OCI-M1 (cell line): Measurements from ENCODE around the gene FUCA1.
"Not testable (repeated sequence)": the region's sequence is repeated elsewhere in the genome, so short reads cannot be mapped to it uniquely, and the experiment has no call there.

ENCODE experiments used
- DNase-seq: peaks from one replicate; lab custom pipeline; 2025; lab: John Stamatoyannopoulos, UW

The FUCA1 gene

GRCh38 chr1:23867895-23868556 lies at the start of gene FUCA1:
Gene FUCA1, minus strand, starts transcription at chr1:23868290. Its CDS starts 4 bp downstream, at chr1:23868286.
- peak; percentile 96 for DNase-seq

GRCh38 chr1:23916209-23917131 lies 48.4 kb upstream of the FUCA1 start:
- DNase-seq = peak; percentile 89

DNA sequence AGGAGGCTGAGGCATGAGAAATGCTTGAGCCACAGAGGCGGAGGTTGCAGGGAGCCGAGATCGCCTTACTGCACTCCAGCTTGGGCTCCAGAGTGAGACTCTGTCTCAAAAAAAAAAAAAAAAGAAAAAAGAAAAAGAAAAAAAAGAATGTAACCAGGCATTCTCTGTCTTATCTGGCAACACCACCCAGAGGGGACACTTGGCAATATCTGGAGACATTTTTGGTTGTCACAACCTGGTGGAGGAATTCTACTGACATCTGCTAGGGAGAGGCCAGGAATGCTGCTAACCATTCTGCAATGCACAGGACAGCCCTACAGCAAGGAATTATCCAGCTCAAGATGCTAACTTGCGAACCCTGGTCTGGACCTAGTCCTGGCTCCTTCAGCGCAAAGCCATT lies 47.4 kb upstream of the FUCA1 start:
- DNase-seq = peak; percentile 58

GRCh38 chr1:23914921-23915320 lies 46.8 kb upstream of the FUCA1 start:
- no peak for DNase-seq

- peak; percentile 73 for DNase-seq
These were observed 45.3 kb upstream of the FUCA1 start, which contains the start of gene CNR2 for GRCh38 chr1:23913212-23913880. Gene CNR2, minus strand, starts transcription at chr1:23913362. Its CDS starts 37,745 bp downstream, at chr1:23875617.

- DNase-seq = no peak
These were observed 43.8 kb upstream of the FUCA1 start for GRCh38 chr1:23911921-23912320.

DNA sequence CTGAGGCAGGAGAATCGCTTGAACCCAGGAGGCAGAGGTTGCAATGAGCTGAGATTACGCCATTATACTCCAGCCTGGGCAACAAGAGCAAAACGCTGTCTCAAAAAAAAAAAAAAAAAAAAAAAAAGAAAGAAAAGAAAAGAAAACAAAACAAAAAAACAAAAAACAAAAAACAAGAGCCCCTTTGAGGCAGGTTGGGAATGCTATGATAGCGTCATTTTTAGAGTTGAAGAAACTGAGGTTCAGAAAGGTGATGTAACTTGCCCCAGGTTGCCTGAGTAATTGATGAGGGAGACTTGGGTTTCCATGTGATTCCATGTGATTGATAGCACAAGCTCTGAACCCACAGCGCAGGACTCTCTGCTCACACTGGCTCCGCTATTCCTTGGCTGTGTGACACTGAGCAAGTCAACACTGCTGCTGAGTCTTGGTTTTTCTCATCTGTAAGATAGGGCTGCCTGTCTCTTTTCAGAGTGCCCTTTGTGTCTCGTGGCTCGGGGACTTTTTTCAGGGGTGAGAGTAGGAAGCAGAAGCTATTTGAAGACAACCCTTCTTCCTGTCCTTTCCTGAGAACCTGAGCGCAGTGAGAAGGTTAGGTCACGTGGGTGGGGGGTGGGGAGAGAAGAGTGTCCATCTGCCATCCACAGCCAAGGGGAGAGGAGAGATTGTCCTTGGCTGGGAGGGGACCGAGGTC lies 42.6 kb upstream of the FUCA1 start:
- no peak for DNase-seq

GRCh38 chr1:23910144-23910543 lies 42.1 kb upstream of the FUCA1 start:
- DNase-seq = no peak

GRCh38 chr1:23909412-23909811 lies 41.3 kb upstream of the FUCA1 start:
- DNase-seq = peak; percentile 41

DNA sequence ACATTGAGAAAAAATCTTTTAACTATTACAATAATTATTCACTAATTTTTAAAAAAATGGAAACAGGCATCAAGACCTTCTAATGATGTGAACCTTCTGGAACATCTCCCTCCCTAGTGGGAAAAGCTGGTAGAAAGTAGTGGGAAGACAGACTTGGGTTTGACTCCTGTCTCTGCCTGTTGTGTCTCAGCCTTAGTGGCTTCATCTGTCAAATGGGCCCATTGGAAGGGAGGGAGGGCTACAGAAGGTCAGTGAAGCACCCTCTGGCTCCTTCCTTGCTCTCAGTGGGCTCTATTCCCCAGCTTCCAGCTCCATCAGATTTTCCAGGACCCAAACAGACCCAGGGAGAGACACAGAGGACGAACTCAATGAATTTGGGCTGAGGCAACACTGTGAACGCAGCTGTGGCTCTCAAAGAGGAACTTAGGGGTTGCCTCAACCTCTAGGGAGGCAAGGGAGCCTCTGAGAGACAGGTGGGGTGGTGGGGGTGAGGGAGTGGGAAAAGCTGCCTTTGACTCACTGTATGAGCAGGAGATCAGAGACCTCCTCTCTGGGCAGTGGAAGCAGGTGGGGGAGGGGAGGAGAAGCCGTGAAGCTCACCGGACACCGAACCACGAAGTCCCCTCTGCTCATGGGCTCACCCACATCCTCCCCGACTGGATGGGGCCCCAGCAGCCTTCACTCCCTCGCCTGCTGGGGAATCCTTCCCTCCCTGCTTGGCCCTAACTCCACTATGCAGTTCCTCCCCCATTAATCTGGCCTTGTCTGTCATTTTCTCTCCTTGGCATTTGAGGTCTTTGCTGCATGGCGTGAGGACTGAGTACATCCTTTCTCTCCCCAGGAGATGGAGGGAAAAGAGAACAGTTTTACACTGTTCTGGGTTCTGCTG lies 40.6 kb upstream of the FUCA1 start:
- DNase-seq = peak; percentile 74

DNA sequence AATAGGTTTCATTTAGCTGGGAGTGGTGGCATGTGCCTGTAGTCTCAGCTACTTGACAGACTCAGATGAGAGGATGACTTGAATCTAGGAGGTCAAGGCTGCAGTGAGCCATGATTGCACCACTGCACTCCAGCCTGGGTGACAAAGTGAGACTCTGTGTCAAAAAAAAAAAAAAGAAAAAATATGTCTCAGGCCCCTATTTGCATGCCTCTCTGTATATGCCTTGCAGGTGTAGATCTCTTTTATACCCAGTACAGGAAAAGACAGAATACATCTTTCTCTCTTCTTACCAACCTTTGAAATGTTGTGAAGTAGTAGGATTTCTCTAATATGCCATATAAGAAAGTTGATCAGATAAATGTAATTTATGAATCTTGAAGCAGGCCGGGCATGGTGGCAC lies 38.6 kb upstream of the FUCA1 start:
- DNase-seq = no peak

DNA sequence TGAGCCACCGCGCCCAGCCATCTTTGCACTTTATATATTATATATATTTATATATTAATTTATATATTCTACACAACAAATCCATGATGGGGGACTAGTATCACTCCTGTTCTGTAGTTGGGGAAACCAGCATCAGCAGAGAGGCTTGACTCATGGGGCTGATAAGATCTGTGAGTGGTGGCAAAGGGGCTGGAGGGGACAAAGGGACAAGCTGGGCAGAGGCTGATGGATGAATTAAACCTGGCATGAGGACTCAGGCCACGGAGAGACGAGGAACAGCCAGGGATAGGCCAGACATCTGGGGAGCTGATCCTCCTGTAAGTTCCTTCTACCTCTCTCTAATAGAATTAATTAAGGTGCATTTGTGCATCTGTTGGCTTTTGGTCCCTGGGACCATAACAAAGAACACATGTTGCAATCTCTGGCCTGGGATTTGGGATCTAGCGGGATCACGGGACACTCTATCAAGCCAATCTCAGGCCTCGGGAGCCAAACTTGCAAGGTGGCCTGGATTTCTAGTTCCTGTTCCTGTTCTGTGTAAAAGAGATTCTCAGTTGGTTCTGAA lies 37.5 kb upstream of the FUCA1 start:
- no peak for DNase-seq

GRCh38 chr1:23904748-23905357 lies 36.8 kb upstream of the FUCA1 start:
- peak; percentile 51 for DNase-seq

- no peak for DNase-seq
These were observed 35.7 kb upstream of the FUCA1 start for GRCh38 chr1:23903754-23904153.

DNA sequence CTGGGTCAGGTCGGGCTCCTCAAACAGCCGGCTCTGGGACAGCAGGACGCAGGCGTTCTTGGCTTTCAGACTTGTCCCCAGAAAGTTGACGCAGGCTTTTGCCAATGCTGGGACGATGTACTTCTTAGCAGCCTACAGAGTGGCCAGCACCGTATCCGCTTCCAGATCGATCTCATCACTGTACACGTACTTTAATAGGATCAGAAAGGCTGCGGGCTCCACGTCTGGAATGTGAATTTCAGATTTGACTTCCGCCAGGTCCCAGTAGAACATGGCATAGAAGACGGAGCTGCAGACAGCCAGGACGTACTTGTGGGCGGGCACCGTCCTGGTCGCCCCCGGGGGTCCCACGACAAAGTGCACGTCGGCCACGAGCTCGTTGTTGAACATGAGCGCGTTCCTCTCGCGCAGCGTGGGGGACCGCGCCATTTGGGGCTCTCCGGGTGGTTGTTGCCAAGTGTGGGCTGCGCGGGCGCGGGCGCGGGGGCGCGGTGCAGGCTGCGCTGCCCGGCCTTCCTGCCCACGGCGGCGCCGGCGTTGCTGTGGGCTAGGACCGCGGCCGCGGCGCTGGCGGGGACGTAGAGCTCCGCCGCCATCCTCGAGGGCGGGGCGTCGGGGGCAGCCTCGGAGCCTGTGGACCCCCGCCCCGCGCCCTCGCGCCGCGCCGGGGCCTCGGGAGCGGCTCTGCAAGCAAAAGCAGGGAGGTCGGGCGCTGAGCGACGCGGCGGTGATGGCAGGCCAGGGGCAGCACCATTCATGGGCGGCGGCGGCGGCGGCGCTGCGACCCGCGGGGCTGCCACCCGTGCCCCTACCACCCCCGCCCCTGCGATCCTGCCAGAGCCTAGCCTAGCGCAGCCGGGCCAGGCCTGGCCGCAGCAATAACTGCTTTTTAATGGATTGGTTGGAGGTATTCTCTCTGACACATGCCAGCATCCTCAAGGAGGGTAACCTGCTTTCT lies 34.5 kb upstream of the FUCA1 start:
- no peak for DNase-seq

- DNase-seq = not testable (repeated sequence)
These were observed 31.9 kb upstream of the FUCA1 start for GRCh38 chr1:23900017-23900416.

GRCh38 chr1:23899070-23899469 lies 31.0 kb upstream of the FUCA1 start:
- peak; percentile 86 for DNase-seq

GRCh38 chr1:23897083-23897482 lies 29.0 kb upstream of the FUCA1 start:
- no peak for DNase-seq

GRCh38 chr1:23896491-23896890 lies 28.4 kb upstream of the FUCA1 start:
- DNase-seq = no peak
